B cell (primary cell): ENCODE measurements around the gene MTHFD2L. TPM values are rescaled to one million over a fixed set of nuclear protein-coding genes. Genes with fewer than 3 reads are reported as not detected.
"Not testable (repeated sequence)": the region's sequence is repeated elsewhere in the genome, so short reads cannot be mapped to it uniquely, and the experiment has no call there.

Experiments used
- ATAC-seq: fragments of 200-7000 bp; cut with Tn5 transposase; one replicate; pipeline ENCODE4 v1.10.0; 2021; ENCODE audit warnings: low read depth, mild to moderate bottlenecking, moderate number of reproducible peaks, moderate library complexity
- CTCF ChIA-PET: fragments of 350-600 bp; sonication (Branson Sonifier 250); formaldehyde crosslinking; loops from one replicate; lab custom pipeline; 2021; ENCODE audit warnings: antibody characterized with exemption, inconsistent platforms; lab: Charles Lee
- POLR2A ChIA-PET: fragments of 350-600 bp; sonication (Branson Sonifier 250); formaldehyde crosslinking; loops from one replicate; lab custom pipeline; 2021; ENCODE audit warnings: antibody characterized with exemption; lab: Charles Lee
- DNase-seq: peaks from one replicate; pipeline ENCODE4 v3.0.0; 2013
- H2AFZ ChIP-seq: 2 replicates; pipeline ENCODE4 v1.6.1; 2012; ENCODE audit warnings: mild to moderate bottlenecking, low read depth, low read length; ENCODE audit not compliant: insufficient read depth, poor library complexity, severe bottlenecking
- H3K27ac ChIP-seq, 2 donors: 1 replicate in 1 of 2; 2 replicates in 1 of 2; pipeline ENCODE4 v1.5.1; 2012 to 2013; ENCODE audit warnings: low read length in 2 of 2, mild to moderate bottlenecking in 2 of 2, moderate library complexity in 1 of 2
- H3K27me3 ChIP-seq, 4 experiments: fragments of 200-600 bp in 1 of 4; sonication (generic) in 1 of 4; replicated peaks in 1 of 4; 1 replicate in 2 of 4; 2 replicates in 2 of 4; pipeline versions ENCODE4 v1.6.1 to v1.7.0; 2013 to 2016; ENCODE audit warnings: low read length in 3 of 4, mild to moderate bottlenecking in 2 of 4, mixed read lengths in 1 of 4, moderate library complexity in 1 of 4; ENCODE audit not compliant: insufficient read depth in 4 of 4, control insufficient read depth in 3 of 4; ENCODE audit errors: control extremely low read depth in 1 of 4
- H3K36me3 ChIP-seq, 2 experiments: replicated peaks in 1 of 2; 1 replicate in 1 of 2; 2 replicates in 1 of 2; pipeline versions ENCODE4 v1.6.1 to v1.7.1; 2013; ENCODE audit warnings: low read length in 1 of 2; ENCODE audit not compliant: insufficient read depth in 2 of 2, control insufficient read depth in 1 of 2; ENCODE audit errors: control extremely low read depth in 1 of 2, extremely low read depth in 1 of 2
- H3K4me1 ChIP-seq, 2 donors: fragments of 200-600 bp in 1 of 2; sonication (generic) in 1 of 2; 1 replicate in 1 of 2; 2 replicates in 1 of 2; pipeline versions ENCODE4 v1.5.1 to v1.6.1; 2013 to 2017; ENCODE audit warnings: low read length in 2 of 2; ENCODE audit not compliant: control insufficient read depth in 2 of 2, insufficient read depth in 2 of 2
- H3K4me2 ChIP-seq: replicated peaks from 2 replicates; pipeline ENCODE3; 2012; ENCODE audit warnings: mild to moderate bottlenecking, low read depth, low read length; ENCODE audit not compliant: poor library complexity, severe bottlenecking
- H3K4me3 ChIP-seq, 5 experiments: fragments of 200-600 bp in 1 of 5; sonication (generic) in 1 of 5; 1 replicate in 3 of 5; 2 replicates in 2 of 5; pipeline versions ENCODE4 v1.5.1 to v1.7.0; 2011 to 2016; ENCODE audit warnings: low read length in 4 of 5, mild to moderate bottlenecking in 4 of 5, low read depth in 2 of 5, control low read depth in 1 of 5, moderate library complexity in 1 of 5; ENCODE audit not compliant: insufficient read depth in 1 of 5; ENCODE audit errors: control extremely low read depth in 1 of 5, extremely low read depth in 1 of 5
- H3K79me2 ChIP-seq: fragments of 200-600 bp; sonication (generic); one replicate; pipeline ENCODE4 v1.6.0; 2016; ENCODE audit warnings: low read length; ENCODE audit not compliant: control insufficient read depth, insufficient read depth
- H3K9ac ChIP-seq: fragments of 200-600 bp; sonication (generic); 2 replicates; pipeline ENCODE4 v1.6.1; 2017; ENCODE audit warnings: mild to moderate bottlenecking, low read length, moderate library complexity
- H3K9me3 ChIP-seq, 3 donors: one replicate each; pipeline versions ENCODE4 v1.6.1 to v1.7.1; 2013; ENCODE audit warnings: low read length in 2 of 3; ENCODE audit not compliant: control insufficient read depth in 2 of 3, insufficient read depth in 1 of 3; ENCODE audit errors: control extremely low read depth in 1 of 3
- H4K20me1 ChIP-seq: 2 replicates; pipeline ENCODE4 v1.6.0; 2012; ENCODE audit warnings: mild to moderate bottlenecking, low read length; ENCODE audit not compliant: insufficient read depth, control insufficient read depth, poor library complexity, severe bottlenecking
- H3K27ac Mint-ChIP-seq: one replicate; pipeline ENCODE4 v1.8.0; 2021; ENCODE audit warnings: mixed read lengths
- H3K27me3 Mint-ChIP-seq: one replicate; pipeline ENCODE4 v1.8.0; 2021; ENCODE audit warnings: mixed read lengths
- H3K4me1 Mint-ChIP-seq: one replicate; pipeline ENCODE4 v1.8.0; 2021; ENCODE audit warnings: mixed read lengths
- H3K4me3 Mint-ChIP-seq: one replicate; pipeline ENCODE4 v1.8.0; 2021; ENCODE audit warnings: mixed read lengths
- H3K9me3 Mint-ChIP-seq: one replicate; pipeline ENCODE4 v1.8.0; 2022; ENCODE audit warnings: mixed read lengths; ENCODE audit not compliant: insufficient read depth
- EZH2 ChIP-seq: IDR thresholded peaks from 2 replicates; pipeline ENCODE4 v1.6.1; 2012; ENCODE audit warnings: borderline replicate concordance, low read depth, mild to moderate bottlenecking, moderate library complexity, low read length; ENCODE audit not compliant: insufficient read depth, poor library complexity, severe bottlenecking
- WGBS: methylation state at CpG from one replicate; pipeline ENCODE4 v1.1.5; 2013; ENCODE audit warnings: missing lambda C conversion rate; ENCODE audit not compliant: insufficient coverage; 5-methylcytosine and 5-hydroxymethylcytosine counted together
- intact Hi-C: fragments of 100-400 bp; cut with micrococcal nuclease; formaldehyde crosslinking; loops from one replicate; pipeline ENCODE4 v1.10.0; 2022
- polyA plus RNA-seq: library from polyadenylated mRNA; depleted of rRNA; stranded (reverse); fragments of >200 nt; gene quantifications from 2 replicates; pipeline ENCODE4 v1.2.3, GENCODE V29; 2012
- total RNA-seq, 2 donors: library from RNA; stranded (reverse); fragments of 120-200 nt in 1 of 2; gene quantifications; 1 replicate in 1 of 2; 2 replicates in 1 of 2; pipeline versions ENCODE4 v1.2.3 to v1.2.4, GENCODE V29; 2013 to 2022
- TF ChIP-seq, protein P1 (sequence below): fragments of 200-600 bp; IDR thresholded peaks from one replicate; pipeline ENCODE4 v1.8.0; 2022; ENCODE audit warnings: antibody characterized with exemption, mild to moderate bottlenecking

MTHFD2L gene
- total and polyA plus RNA-seq, 2 donors (not counting 1 experiment from before 2014, with no cell fraction given), result 5.5 to 12.6 TPM

DNA sequence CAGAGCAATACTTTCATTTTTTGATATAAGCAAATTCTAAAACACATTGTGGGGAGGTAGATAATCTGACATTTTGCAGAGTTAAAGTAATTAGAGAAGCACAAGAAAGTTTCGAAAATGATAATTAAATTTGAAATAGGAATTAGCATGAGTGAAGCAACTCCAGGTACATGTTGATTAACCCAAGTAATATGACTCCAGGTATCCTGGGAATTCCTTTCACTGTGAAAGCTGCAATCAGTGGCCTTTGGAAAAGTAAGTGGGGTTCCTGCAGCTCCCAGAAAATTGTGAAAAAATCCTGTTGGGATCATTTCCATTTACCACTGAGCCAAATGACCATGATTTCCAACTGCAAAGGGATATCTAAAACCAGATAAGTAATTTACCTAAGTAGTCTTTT, 32.9 kb upstream of the MTHFD2L start:
- H3K9me3 ChIP-seq, result peaks cover 0 to 3% (median 0%) of the 10 kb centered on the region in 3 donors
- H3K27ac ChIP-seq, result no peak overlapping the region
- Mint-ChIP-seq H3K4me3 (no peak overlapping the region), H3K9me3 (peaks cover 6% of the 10 kb centered on the region), H3K4me1 (no peaks in the 10 kb centered on the region), H3K27me3 (peaks cover 10% of the 10 kb centered on the region), H3K27ac (no peak overlapping the region)
- ATAC-seq, result no peak
- no peak overlapping the region for H3K4me2 ChIP-seq
- no peak overlapping the region for H3K9ac ChIP-seq
- DNase-seq, result no peak
- no peaks in the 10 kb centered on the region for H3K36me3 ChIP-seq
- 100% methylated on average over 1 of the region's 1 CpG for WGBS
- H3K4me3 ChIP-seq, result no peak overlapping the region
- H3K4me1 ChIP-seq, result no peaks in the 10 kb centered on the region
- no peaks in the 10 kb centered on the region for H3K27me3 ChIP-seq
- no peaks in the 10 kb centered on the region for H3K79me2 ChIP-seq
- POLR2A ChIA-PET, result no interaction called here
- intact Hi-C loops, result no loop called here
- CTCF ChIA-PET, result interaction anchor here (0.6 to 1.2 kb wide), 2 partner anchors 10 to 967 kb away, joined by 5 to 7 read pairs; no protein-coding TSS in a partner anchor
- H4K20me1 ChIP-seq, result no peaks in the 10 kb centered on the region
- H2AFZ ChIP-seq, result no peak overlapping the region
- TF ChIP-seq, protein P1, sequence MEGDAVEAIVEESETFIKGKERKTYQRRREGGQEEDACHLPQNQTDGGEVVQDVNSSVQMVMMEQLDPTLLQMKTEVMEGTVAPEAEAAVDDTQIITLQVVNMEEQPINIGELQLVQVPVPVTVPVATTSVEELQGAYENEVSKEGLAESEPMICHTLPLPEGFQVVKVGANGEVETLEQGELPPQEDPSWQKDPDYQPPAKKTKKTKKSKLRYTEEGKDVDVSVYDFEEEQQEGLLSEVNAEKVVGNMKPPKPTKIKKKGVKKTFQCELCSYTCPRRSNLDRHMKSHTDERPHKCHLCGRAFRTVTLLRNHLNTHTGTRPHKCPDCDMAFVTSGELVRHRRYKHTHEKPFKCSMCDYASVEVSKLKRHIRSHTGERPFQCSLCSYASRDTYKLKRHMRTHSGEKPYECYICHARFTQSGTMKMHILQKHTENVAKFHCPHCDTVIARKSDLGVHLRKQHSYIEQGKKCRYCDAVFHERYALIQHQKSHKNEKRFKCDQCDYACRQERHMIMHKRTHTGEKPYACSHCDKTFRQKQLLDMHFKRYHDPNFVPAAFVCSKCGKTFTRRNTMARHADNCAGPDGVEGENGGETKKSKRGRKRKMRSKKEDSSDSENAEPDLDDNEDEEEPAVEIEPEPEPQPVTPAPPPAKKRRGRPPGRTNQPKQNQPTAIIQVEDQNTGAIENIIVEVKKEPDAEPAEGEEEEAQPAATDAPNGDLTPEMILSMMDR, result no peak
- TF ChIP-seq EZH2, result no peak

DNA sequence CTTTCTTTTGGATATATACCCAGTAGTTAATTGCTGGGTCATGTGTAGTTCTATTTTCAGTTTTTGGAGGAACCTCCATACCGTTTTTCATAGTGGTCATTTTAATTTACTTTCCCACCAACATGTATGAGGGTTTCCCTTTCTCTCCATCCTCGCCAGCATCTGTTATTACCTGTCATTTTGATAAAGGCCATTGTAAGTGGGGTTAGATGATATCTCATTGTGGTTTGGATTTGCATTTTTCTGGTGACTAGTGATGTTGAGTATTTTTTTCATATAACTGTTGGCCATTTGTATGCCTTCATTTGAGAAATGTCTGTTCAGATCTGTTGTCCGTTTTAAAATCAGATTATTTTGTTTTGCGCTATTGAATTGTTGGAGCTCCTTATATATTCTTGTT, 30.2 kb upstream of the MTHFD2L start:
- no peak overlapping the region for H2AFZ ChIP-seq
- Mint-ChIP-seq H3K27me3 (peaks cover 10% of the 10 kb centered on the region), H3K4me1 (no peaks in the 10 kb centered on the region), H3K9me3 (no peaks in the 10 kb centered on the region), H3K27ac (no peak overlapping the region), H3K4me3 (no peak overlapping the region)
- H3K4me1 ChIP-seq, result no peaks in the 10 kb centered on the region
- no peak for DNase-seq
- H4K20me1 ChIP-seq, result no peaks in the 10 kb centered on the region
- H3K36me3 ChIP-seq, result no peaks in the 10 kb centered on the region
- no CpG with 5 or more reads among the region's 4 CpGs for WGBS
- TF ChIP-seq EZH2, result no peak
- TF ChIP-seq, protein P1, result no peak
- intact Hi-C loops, result no loop called here
- H3K4me3 ChIP-seq, result no peak overlapping the region
- no peak overlapping the region for H3K9ac ChIP-seq
- H3K9me3 ChIP-seq, result no peaks in the 10 kb centered on the region
- CTCF ChIA-PET, result no interaction called here
- POLR2A ChIA-PET, result no interaction called here
- no peaks in the 10 kb centered on the region for H3K27me3 ChIP-seq
- no peak overlapping the region for H3K27ac ChIP-seq
- H3K79me2 ChIP-seq, result no peaks in the 10 kb centered on the region
- no peak for ATAC-seq
- H3K4me2 ChIP-seq, result no peak overlapping the region

DNA sequence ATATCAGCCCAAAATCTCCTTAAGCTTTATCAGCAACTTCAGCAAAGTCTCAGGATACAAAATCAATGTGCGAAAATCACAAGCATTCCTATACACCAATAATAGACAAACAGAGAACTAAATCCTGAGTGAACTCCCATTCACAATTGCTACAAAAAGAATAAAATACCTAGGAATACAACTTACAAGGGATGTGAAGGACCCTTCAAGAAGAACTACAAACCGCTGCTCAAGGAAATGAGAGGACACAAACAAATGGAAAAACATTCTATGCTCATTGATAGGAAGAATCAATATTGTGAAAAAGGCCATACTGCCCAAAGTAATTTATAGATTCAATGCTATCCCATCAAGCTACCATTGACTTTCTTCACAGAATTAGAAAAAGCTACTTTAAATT, 27.1 kb upstream of the MTHFD2L start:
- H3K4me3 ChIP-seq, H3K27ac Mint-ChIP-seq, H3K27ac ChIP-seq, H3K36me3 ChIP-seq, H2AFZ ChIP-seq, H3K4me1 Mint-ChIP-seq, ATAC-seq, H3K9me3 ChIP-seq, H3K4me3 Mint-ChIP-seq, POLR2A ChIA-PET, DNase-seq, H3K4me1 ChIP-seq, H3K9ac ChIP-seq, H3K4me2 ChIP-seq, H3K79me2 ChIP-seq, CTCF ChIA-PET, H3K27me3 ChIP-seq, H4K20me1 ChIP-seq, H3K9me3 Mint-ChIP-seq: not testable (repeated sequence)
- intact Hi-C loops, result loop anchor here (5.0 kb wide), 1 partner anchor 1429 kb away; no protein-coding TSS in a partner anchor
- H3K27me3 Mint-ChIP-seq, result peaks cover 21% of the 10 kb centered on the region
- no CpG with 5 or more reads among the region's 2 CpGs for WGBS
